Epithelial cell of esophagus (primary cell): ENCODE measurements around the gene SETD9.

Source experiments
- DNase-seq: peaks from one replicate; pipeline ENCODE4 v3.0.0; 2010; ENCODE audit warnings: low read depth
- H3K4me3 ChIP-seq: 2 replicates; pipeline ENCODE4 v1.5.1; 2011; ENCODE audit warnings: mild to moderate bottlenecking, low read length, control low read depth
- TF ChIP-seq, protein P1 (sequence below): IDR thresholded peaks from 2 replicates; pipeline ENCODE4 v1.5.1; 2011; ENCODE audit warnings: low read depth, mild to moderate bottlenecking, low read length, control low read depth, inconsistent platforms; ENCODE audit not compliant: insufficient read depth; ENCODE audit errors: missing control alignments

Gene SETD9

DNA sequence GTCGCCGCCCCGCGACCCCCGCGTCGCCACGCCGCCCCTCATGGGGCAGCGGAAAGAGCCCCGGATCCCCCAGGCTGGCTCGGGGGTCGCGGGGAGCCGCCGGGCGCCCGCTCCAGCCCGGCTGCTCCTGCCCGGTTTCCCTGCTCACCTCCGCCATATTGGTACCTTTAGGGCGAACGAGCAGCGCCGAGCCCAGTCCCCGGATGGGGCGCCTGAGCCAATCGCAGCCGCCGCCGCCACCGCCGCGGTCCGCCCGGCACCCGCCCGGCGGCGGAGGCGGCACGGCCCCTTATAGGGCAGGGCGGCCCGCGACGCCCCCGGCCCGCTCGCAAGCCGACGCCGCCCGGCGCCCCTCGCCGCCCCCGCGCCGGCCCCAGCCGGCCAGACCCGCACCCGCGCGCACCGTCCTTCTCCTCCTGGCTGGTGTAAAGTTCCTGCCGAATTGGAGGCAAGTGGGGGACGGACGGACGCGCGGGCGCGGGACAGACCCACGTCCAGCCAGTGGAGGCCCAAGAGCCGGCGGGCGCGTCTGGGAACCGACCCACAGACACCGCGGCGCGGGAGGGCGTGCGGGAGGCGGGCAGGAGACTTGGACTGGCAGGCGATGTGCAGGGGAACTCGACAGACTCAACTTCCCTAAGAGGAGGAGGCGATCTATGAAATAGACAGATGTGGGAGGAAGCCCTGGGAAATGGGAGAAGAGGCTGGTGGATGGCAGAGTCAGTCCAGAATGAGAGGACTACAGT, 42.7 kb downstream of the SETD9 start, which contains the start of gene MIER3:
MIER3 (minus strand) TSS at position 178 of the 746 bp plus-strand sequence; CDS start at position 157, 21 bp downstream.
- H3K4me3 ChIP-seq = peak within 1 kb of the TSS; percentile 81
- TF ChIP-seq, protein P1, sequence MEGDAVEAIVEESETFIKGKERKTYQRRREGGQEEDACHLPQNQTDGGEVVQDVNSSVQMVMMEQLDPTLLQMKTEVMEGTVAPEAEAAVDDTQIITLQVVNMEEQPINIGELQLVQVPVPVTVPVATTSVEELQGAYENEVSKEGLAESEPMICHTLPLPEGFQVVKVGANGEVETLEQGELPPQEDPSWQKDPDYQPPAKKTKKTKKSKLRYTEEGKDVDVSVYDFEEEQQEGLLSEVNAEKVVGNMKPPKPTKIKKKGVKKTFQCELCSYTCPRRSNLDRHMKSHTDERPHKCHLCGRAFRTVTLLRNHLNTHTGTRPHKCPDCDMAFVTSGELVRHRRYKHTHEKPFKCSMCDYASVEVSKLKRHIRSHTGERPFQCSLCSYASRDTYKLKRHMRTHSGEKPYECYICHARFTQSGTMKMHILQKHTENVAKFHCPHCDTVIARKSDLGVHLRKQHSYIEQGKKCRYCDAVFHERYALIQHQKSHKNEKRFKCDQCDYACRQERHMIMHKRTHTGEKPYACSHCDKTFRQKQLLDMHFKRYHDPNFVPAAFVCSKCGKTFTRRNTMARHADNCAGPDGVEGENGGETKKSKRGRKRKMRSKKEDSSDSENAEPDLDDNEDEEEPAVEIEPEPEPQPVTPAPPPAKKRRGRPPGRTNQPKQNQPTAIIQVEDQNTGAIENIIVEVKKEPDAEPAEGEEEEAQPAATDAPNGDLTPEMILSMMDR = no peak
- DNase-seq = peak; percentile 81

- TF ChIP-seq, protein P1 = no peak
- no peak overlapping the region for H3K4me3 ChIP-seq
- peak; percentile 12 for DNase-seq
Observed at GRCh38 chr5:56954262-56954661, 44.9 kb downstream of the SETD9 start.

DNA sequence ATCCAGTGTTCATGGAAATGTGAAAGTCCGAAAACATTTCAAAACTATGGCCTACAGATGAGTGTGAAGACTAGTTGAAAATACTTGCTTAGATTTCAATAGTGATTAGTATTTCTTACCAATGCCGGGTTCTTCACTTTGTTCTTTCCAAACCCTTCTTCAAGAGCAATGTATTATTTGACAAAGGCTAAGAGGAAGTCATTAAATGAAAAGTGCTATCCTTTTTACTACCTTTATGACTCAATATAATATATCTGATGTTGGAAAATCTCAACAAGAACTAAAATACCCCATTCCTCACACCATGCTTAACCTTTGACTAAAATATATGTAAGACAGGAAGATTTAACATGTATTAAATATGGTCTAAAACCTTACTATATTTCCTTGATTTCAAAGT, 49.2 kb downstream of the SETD9 start:
- no peak for DNase-seq
- no peak overlapping the region for H3K4me3 ChIP-seq
- TF ChIP-seq, protein P1 = no peak

DNA sequence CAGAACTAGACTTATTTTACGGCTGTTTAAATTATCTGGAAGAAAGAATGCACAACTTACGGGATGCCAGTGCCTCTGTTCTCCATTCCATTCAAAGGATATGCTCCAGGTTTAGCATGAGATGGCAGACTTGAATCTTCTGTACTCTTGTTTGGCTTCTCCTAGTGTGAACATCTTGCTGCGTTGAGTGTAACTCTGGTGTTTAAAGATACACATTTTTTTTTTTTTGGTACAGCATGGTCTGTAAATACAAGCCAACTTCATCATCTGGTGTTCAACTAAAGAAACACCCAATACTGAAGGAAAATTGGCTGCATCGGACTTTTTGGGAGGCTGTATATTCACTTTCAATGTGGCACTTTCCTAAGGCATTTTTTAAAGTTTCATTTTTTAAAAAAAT, 49.9 kb downstream of the SETD9 start:
- DNase-seq = no peak
- H3K4me3 ChIP-seq = no peak overlapping the region
- TF ChIP-seq, protein P1 = no peak

DNA sequence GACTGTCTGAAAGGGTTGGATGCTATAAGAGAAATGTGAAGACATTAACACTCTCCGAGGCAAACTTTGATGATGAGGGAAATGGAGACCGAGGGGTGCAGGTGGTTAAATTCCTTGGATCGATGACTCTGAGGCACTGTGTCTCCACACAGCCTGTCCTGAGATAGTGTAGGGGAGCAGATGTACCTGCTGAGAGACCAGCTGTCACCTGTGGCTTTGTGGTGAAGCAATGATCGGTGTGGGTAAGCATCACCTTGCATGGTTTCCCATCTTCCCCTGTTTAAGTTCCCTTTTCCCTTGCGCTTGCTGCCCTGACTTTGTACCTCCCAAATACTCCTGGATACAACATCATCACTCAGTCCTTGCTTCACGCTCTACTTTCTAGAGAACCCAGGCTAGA, 52.4 kb downstream of the SETD9 start:
- H3K4me3 ChIP-seq = no peak overlapping the region
- DNase-seq = no peak
- TF ChIP-seq, protein P1 = no peak

- TF ChIP-seq, protein P1 = no peak
- no peak overlapping the region for H3K4me3 ChIP-seq
- DNase-seq = peak; percentile 16
Observed at GRCh38 chr5:56962286-56962685, 52.9 kb downstream of the SETD9 start.

DNA sequence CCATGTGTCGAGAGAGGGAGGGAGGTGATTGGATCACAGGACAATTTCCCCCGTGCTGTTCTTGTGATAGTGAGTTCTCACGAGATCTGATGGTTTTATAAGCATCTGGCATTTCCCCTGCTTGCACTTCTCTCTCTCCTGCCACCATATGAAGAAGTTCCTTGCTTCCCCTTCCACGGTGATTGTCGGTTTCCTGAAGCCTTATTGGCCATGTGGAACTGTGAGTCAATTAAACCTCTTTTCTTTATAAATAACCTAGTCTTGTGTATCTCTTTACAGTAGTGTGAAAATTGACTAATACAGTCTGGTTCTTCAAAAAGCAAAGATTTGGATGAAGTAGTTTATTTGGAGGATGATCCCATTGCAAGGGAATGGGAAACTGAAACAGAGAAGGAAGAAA, 53.9 kb downstream of the SETD9 start:
- DNase-seq = no peak
- TF ChIP-seq, protein P1 = no peak
- H3K4me3 ChIP-seq = no peak overlapping the region
